Uterus (tissue), 4 donors: ENCODE data around the gene PARD3. TPM values are rescaled to one million over a fixed set of nuclear protein-coding genes. Genes with fewer than 3 reads are reported as not detected.
A peak's percentile ranks its signal among the peaks of the same experiment; 100 is the strongest.

ENCODE experiments used
- DNase-seq, 2 donors: peaks; one replicate each; pipeline ENCODE4 v3.0.0-alpha.2; 2019 to 2020
- H3K27ac ChIP-seq, 2 donors: fragments of 200-600 bp; sonication (generic); 1 replicate in 1 of 2; 2 replicates in 1 of 2; pipeline ENCODE4 v1.5.1; 2016 to 2018
- H3K27me3 ChIP-seq, 2 donors: fragments of 200-600 bp; sonication (generic); one replicate each; pipeline ENCODE4 v1.5.1; 2018 to 2019; ENCODE audit warnings: control low read depth in 1 of 2
- H3K36me3 ChIP-seq, 2 donors: fragments of 200-600 bp; sonication (generic); one replicate each; pipeline ENCODE4 v1.5.1; 2019; ENCODE audit warnings: control low read depth in 1 of 2
- H3K4me1 ChIP-seq, 2 donors: fragments of 200-600 bp; sonication (generic); one replicate each; pipeline ENCODE4 v1.5.1; 2018 to 2019; ENCODE audit warnings: control low read depth in 1 of 2
- H3K4me3 ChIP-seq, 2 donors: fragments of 200-600 bp; sonication (generic); 1 replicate in 1 of 2; 2 replicates in 1 of 2; pipeline ENCODE4 v1.5.1; 2018 to 2019; ENCODE audit warnings: mild to moderate bottlenecking in 1 of 2
- H3K9me3 ChIP-seq, 2 donors: fragments of 200-600 bp; sonication (generic); one replicate each; pipeline ENCODE4 v1.5.1; 2019; ENCODE audit warnings: control low read depth in 1 of 2
- POLR2A ChIP-seq, 2 donors: fragments of 450-650 bp; IDR thresholded peaks; one replicate each; pipeline ENCODE4 v1.6.1; 2016; ENCODE audit warnings: antibody characterized with exemption in 2 of 2, mild to moderate bottlenecking in 1 of 2, moderate library complexity in 1 of 2
- intact Hi-C: fragments of 100-400 bp; cut with DNase I; formaldehyde crosslinking; loops from one replicate; pipeline ENCODE4 v1.15.1; 2023; ENCODE audit warnings: low total_unique reads
- total RNA-seq, 4 donors: library from RNA; depleted of rRNA in 3 of 4; stranded (reverse); fragments of >200 nt in 3 of 4; gene quantifications; one replicate each; pipeline versions ENCODE4 v1.1.0 to v1.2.4, GENCODE V29; 2014 to 2023
- TF ChIP-seq, protein P1 (sequence below), 4 experiments: fragments of 200-600 bp in 2 of 4; fragments of 450-650 bp in 2 of 4; sonication (generic) in 2 of 4; IDR thresholded peaks; one replicate each; pipeline ENCODE4 v1.5.1; 2016 to 2019; ENCODE audit warnings: antibody characterized with exemption in 4 of 4, mild to moderate bottlenecking in 2 of 4, moderate library complexity in 1 of 4
- donor health status: DM: yes; HTN: yes; CAD: no.

Gene PARD3
- total RNA-seq, 4 donors from 2014 or later: 42.1 to 96.1 (median 51.5) TPM

DNA sequence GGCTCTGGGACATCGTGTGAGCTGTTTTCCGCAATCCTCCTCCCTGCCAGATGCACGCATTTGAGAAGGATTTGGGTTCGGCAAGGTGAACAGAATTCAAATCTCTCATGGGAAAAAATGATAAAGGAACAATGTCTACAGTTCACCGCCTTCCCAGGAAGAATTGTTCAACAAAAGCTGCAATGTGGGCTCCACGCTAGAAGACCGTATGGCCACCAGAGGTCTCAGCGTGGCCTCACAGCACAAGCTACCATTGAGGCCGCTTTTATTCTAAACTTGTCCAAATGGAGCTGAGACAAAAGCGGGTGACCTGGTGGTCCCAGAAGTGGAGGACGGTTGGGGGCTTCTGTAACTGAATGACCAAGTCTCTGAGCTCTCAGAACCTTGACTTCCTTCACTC lies 733.1 kb downstream of the PARD3 start:
- intact Hi-C loops: no loop called here
- H3K27me3 ChIP-seq: no peaks in the 10 kb centered on the region
- no peaks in the 10 kb centered on the region for H3K9me3 ChIP-seq
- DNase-seq: no peak
- no peak for TF ChIP-seq POLR2A (IDR thresholded peaks at IDR 0.05)
- TF ChIP-seq, protein P1, sequence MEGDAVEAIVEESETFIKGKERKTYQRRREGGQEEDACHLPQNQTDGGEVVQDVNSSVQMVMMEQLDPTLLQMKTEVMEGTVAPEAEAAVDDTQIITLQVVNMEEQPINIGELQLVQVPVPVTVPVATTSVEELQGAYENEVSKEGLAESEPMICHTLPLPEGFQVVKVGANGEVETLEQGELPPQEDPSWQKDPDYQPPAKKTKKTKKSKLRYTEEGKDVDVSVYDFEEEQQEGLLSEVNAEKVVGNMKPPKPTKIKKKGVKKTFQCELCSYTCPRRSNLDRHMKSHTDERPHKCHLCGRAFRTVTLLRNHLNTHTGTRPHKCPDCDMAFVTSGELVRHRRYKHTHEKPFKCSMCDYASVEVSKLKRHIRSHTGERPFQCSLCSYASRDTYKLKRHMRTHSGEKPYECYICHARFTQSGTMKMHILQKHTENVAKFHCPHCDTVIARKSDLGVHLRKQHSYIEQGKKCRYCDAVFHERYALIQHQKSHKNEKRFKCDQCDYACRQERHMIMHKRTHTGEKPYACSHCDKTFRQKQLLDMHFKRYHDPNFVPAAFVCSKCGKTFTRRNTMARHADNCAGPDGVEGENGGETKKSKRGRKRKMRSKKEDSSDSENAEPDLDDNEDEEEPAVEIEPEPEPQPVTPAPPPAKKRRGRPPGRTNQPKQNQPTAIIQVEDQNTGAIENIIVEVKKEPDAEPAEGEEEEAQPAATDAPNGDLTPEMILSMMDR (IDR thresholded peaks at IDR 0.05): no peak
- no peaks in the 10 kb centered on the region for H3K4me1 ChIP-seq
- no peak overlapping the region for H3K4me3 ChIP-seq
- H3K36me3 ChIP-seq: no peaks in the 10 kb centered on the region
- H3K27ac ChIP-seq: no peak overlapping the region

DNA sequence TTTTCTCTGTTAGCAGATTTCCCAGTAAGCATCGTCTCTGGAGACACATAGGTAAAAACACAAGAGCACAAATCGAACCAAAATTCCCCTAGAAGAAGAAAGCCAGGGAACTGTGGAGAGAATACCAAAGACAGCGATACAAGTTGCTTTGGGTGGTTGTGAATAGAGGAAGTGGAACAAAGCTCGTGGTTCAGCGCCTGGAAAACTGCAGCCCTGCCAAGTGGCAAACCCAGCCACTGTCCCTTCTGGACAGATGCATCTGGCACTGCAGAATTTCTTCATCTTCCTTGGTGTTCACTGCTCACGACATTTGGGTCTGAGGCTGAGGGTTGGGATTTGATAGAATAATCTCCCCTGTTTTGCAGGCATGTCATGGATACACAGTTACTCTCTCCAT lies 733.8 kb downstream of the PARD3 start:
- Histone ChIP-seq H3K4me1 (no peaks in the 10 kb centered on the region), H3K4me3 (no peak overlapping the region), H3K27ac (no peak overlapping the region), H3K36me3 (no peaks in the 10 kb centered on the region), H3K27me3 (no peaks in the 10 kb centered on the region), H3K9me3 (no peaks in the 10 kb centered on the region)
- intact Hi-C loops: no loop called here
- TF ChIP-seq, protein P1 (IDR thresholded peaks at IDR 0.05): no peak
- DNase-seq: no peak

DNA sequence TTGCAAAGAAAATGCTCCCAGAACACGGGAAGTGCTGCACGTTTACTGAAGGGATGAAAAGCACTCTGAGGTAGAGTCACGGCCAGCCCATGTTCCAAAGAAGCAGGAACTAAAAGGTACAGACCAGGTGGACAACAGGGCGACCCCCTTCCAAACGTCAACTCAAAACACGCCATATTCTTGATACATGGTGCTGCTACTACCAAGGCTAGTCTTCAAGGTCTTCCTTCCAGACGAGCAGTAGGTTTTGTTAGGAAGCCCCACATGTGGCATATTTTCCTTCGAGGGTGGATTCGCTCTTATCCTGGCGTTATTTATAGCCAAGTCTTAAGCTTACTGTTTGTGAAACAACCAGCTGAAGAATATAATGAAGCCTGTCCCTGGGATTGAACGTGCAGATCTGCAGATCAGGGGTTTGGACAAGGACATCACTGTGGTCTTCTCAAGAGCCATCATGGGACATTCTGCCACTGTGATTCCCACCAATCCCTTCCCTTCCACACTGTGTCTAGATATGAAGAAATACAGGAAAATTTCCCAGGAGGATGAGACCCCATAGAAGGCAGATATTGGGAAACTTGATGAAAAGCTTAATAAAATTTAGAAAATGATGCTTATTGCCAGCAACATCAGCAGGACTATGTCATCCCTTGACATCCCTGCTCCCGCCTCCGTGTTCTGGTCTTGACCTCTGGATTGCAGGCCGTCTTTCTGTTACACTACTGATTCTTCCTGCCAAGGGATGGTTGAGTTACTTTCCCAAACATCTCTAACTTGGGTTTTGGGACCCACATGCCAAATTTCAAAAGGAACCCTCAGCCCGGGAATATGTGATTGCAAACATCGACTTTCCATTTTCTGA lies 734.4 kb downstream of the PARD3 start:
- peak; percentile 69 to 75 for DNase-seq
- Histone ChIP-seq H3K27ac (peak overlapping the region; percentile 5 to 62), H3K36me3 (no peaks in the 10 kb centered on the region), H3K4me1 (no peaks in the 10 kb centered on the region), H3K27me3 (no peaks in the 10 kb centered on the region), H3K4me3 (no peak overlapping the region), H3K9me3 (no peaks in the 10 kb centered on the region)
- TF ChIP-seq POLR2A (IDR thresholded peaks at IDR 0.05): no peak
- TF ChIP-seq, protein P1 (IDR thresholded peaks at IDR 0.05): no peak
- intact Hi-C loops: no loop called here

DNA sequence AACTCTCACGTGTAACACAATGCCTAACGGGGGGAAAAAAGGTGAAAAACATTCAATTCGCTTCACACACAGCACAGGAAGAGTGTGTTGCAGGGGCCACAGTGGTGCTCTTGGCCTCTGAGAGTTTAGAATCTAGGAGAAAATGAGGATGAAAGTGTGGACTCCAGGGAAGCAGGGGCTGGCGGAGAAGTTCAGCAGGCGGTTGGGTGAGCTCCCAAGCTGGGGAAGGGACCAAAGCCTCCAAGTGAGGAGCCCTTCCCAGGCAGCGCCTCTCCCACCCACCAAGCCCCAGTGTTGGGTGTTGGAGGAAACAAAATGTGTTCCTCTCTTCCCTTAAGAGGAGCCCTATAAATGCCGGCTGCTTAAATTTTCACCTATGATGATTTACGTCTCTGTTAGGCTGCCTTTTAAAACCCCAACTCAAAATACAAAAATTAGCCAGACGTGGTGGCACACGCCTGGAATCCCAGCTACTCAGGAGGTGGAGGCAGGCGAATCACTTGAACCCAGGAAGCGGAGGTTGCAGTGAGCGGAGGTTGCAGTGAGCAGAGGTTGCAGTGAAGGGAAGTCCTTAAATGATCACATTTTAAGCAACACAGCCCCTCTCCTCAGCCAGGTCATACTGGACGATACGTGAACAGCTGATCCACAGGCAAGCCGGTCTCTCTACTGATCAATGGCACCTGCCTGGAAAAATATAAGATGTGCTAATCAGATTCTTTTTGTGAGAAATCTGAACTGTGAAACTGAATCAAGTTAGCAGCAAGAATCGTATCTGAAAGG lies 735.2 kb downstream of the PARD3 start:
- TF ChIP-seq, protein P1 (IDR thresholded peaks at IDR 0.05): no peak
- no peak for TF ChIP-seq POLR2A (IDR thresholded peaks at IDR 0.05)
- Histone ChIP-seq H3K36me3 (no peaks in the 10 kb centered on the region), H3K4me1 (no peaks in the 10 kb centered on the region), H3K4me3 (no peak overlapping the region), H3K27me3 (no peaks in the 10 kb centered on the region), H3K27ac (peak overlapping the region in 1 of 2 donors; percentile 62), H3K9me3 (no peaks in the 10 kb centered on the region)
- DNase-seq: no peak
- intact Hi-C loops: no loop called here
